GM23248 (cell line): ENCODE data around the gene USP48.

Experiments used
- EZH2 ChIP-seq: fragments of 200-600 bp; sonication (generic); IDR thresholded peaks from 2 replicates; pipeline ENCODE4 v1.6.1; 2018; ENCODE audit warnings: antibody characterized with exemption, mild to moderate bottlenecking; ENCODE audit not compliant: insufficient read depth, poor library complexity, severe bottlenecking
- EZH2phosphoT487 ChIP-seq: fragments of 200-600 bp; sonication (generic); IDR thresholded peaks from 2 replicates; pipeline ENCODE4 v1.6.1; 2018; ENCODE audit warnings: antibody characterized with exemption, moderate library complexity, mild to moderate bottlenecking, low read depth; ENCODE audit not compliant: insufficient read depth

GRCh38 chr1:21759818-21760217 lies 23.1 kb downstream of the USP48 start:
- no peak for TF ChIP-seq EZH2phosphoT487
- TF ChIP-seq EZH2 = no peak
